Activated naive CD4-positive, alpha-beta T cell treated with anti-CD3 and anti-CD28 coated beads, Interleukin-2, amount 50 U/mL, for 24 hours (primary cell): ENCODE results near the gene CACNB2.

Experiments used
- H3K27ac Mint-ChIP-seq: one replicate; pipeline ENCODE4 v1.8.0; 2021; ENCODE audit warnings: mild to moderate bottlenecking, mixed read lengths
- H3K27me3 Mint-ChIP-seq: one replicate; pipeline ENCODE4 v1.8.0; 2021; ENCODE audit warnings: mixed read lengths
- H3K36me3 Mint-ChIP-seq: one replicate; pipeline ENCODE4 v1.8.0; 2021; ENCODE audit warnings: mixed read lengths
- H3K4me1 Mint-ChIP-seq: one replicate; pipeline ENCODE4 v1.8.0; 2021; ENCODE audit warnings: mixed read lengths
- H3K4me3 Mint-ChIP-seq: one replicate; pipeline ENCODE4 v1.8.0; 2021; ENCODE audit warnings: mild to moderate bottlenecking, mixed read lengths
- H3K9me3 Mint-ChIP-seq: one replicate; pipeline ENCODE4 v1.8.0; 2021; ENCODE audit warnings: mixed read lengths

Gene CACNB2

GRCh38 chr10:18341055-18341454 is 200.8 kb downstream of the CACNB2 start:
- Mint-ChIP-seq H3K9me3 (no peaks in the 10 kb centered on the region), H3K27me3 (peaks cover 3% of the 10 kb centered on the region), H3K27ac (no peak overlapping the region), H3K36me3 (no peaks in the 10 kb centered on the region), H3K4me1 (no peaks in the 10 kb centered on the region), H3K4me3 (no peak overlapping the region)

GRCh38 chr10:18343573-18343972 is 203.3 kb downstream of the CACNB2 start:
- Mint-ChIP-seq H3K27me3 (peaks cover 5% of the 10 kb centered on the region), H3K27ac (no peak overlapping the region), H3K9me3 (no peaks in the 10 kb centered on the region), H3K36me3 (no peaks in the 10 kb centered on the region), H3K4me1 (no peaks in the 10 kb centered on the region), H3K4me3 (no peak overlapping the region)

- peaks cover 5% of the 10 kb centered on the region for H3K27me3 Mint-ChIP-seq
- no peak overlapping the region for H3K4me3 Mint-ChIP-seq
- H3K36me3 Mint-ChIP-seq: no peaks in the 10 kb centered on the region
- H3K4me1 Mint-ChIP-seq: no peaks in the 10 kb centered on the region
- no peak overlapping the region for H3K27ac Mint-ChIP-seq
- H3K9me3 Mint-ChIP-seq: no peaks in the 10 kb centered on the region
Measured at GRCh38 chr10:18345308-18345707, 205.1 kb downstream of the CACNB2 start.

GRCh38 chr10:18350340-18350739 is 210.1 kb downstream of the CACNB2 start:
- Mint-ChIP-seq H3K9me3 (no peaks in the 10 kb centered on the region), H3K4me3 (no peak overlapping the region), H3K4me1 (no peaks in the 10 kb centered on the region), H3K36me3 (no peaks in the 10 kb centered on the region), H3K27ac (no peak overlapping the region), H3K27me3 (peaks cover 2% of the 10 kb centered on the region)

GRCh38 chr10:18351421-18351820 is 211.2 kb downstream of the CACNB2 start:
- no peaks in the 10 kb centered on the region for H3K9me3 Mint-ChIP-seq
- no peak overlapping the region for H3K27ac Mint-ChIP-seq
- H3K4me1 Mint-ChIP-seq: no peaks in the 10 kb centered on the region
- peaks cover 2% of the 10 kb centered on the region for H3K27me3 Mint-ChIP-seq
- no peak overlapping the region for H3K4me3 Mint-ChIP-seq
- H3K36me3 Mint-ChIP-seq: no peaks in the 10 kb centered on the region

- Mint-ChIP-seq H3K4me3 (no peak overlapping the region), H3K27me3 (peaks cover 2% of the 10 kb centered on the region), H3K27ac (no peak overlapping the region), H3K36me3 (no peaks in the 10 kb centered on the region), H3K4me1 (no peaks in the 10 kb centered on the region), H3K9me3 (no peaks in the 10 kb centered on the region)
Measured at GRCh38 chr10:18352175-18352574, 212.0 kb downstream of the CACNB2 start.

GRCh38 chr10:18359812-18360211 is 219.6 kb downstream of the CACNB2 start:
- Mint-ChIP-seq H3K4me1 (no peaks in the 10 kb centered on the region), H3K36me3 (no peaks in the 10 kb centered on the region), H3K9me3 (peaks cover 5% of the 10 kb centered on the region), H3K27ac (no peak overlapping the region), H3K4me3 (no peak overlapping the region), H3K27me3 (peaks cover 3% of the 10 kb centered on the region)

- Mint-ChIP-seq H3K36me3 (no peaks in the 10 kb centered on the region), H3K27me3 (peaks cover 4% of the 10 kb centered on the region), H3K4me3 (no peak overlapping the region), H3K9me3 (peaks cover 5% of the 10 kb centered on the region), H3K4me1 (no peaks in the 10 kb centered on the region), H3K27ac (no peak overlapping the region)
Measured at GRCh38 chr10:18362892-18363291, 222.7 kb downstream of the CACNB2 start.

- no peak overlapping the region for H3K27ac Mint-ChIP-seq
Measured at GRCh38 chr10:18364987-18365775, 225.0 kb downstream of the CACNB2 start.

GRCh38 chr10:18367840-18368239 is 227.6 kb downstream of the CACNB2 start:
- Mint-ChIP-seq H3K4me1 (no peaks in the 10 kb centered on the region), H3K27ac (no peak overlapping the region), H3K27me3 (peaks cover 4% of the 10 kb centered on the region), H3K4me3 (no peak overlapping the region), H3K9me3 (peaks cover 5% of the 10 kb centered on the region), H3K36me3 (no peaks in the 10 kb centered on the region)

More at GRCh38 chr10:18364987-18365775, 225.0 kb downstream of the CACNB2 start:
- Mint-ChIP-seq H3K4me3 (no peak overlapping the region), H3K4me1 (no peaks in the 10 kb centered on the region), H3K27me3 (peaks cover 4% of the 10 kb centered on the region), H3K36me3 (no peaks in the 10 kb centered on the region), H3K9me3 (peaks cover 5% of the 10 kb centered on the region)

GRCh38 chr10:18368273-18368672 is 228.0 kb downstream of the CACNB2 start:
- no peak overlapping the region for H3K4me3 Mint-ChIP-seq
- peaks cover 4% of the 10 kb centered on the region for H3K27me3 Mint-ChIP-seq

GRCh38 chr10:18368682-18369081 is 228.5 kb downstream of the CACNB2 start:
- Mint-ChIP-seq H3K27me3 (peaks cover 4% of the 10 kb centered on the region), H3K4me1 (no peaks in the 10 kb centered on the region), H3K36me3 (no peaks in the 10 kb centered on the region), H3K4me3 (no peak overlapping the region), H3K27ac (no peak overlapping the region), H3K9me3 (peaks cover 5% of the 10 kb centered on the region)

More at GRCh38 chr10:18368273-18368672, 228.0 kb downstream of the CACNB2 start:
- Mint-ChIP-seq H3K4me1 (no peaks in the 10 kb centered on the region), H3K36me3 (no peaks in the 10 kb centered on the region), H3K9me3 (peaks cover 5% of the 10 kb centered on the region), H3K27ac (no peak overlapping the region)

GRCh38 chr10:18369859-18370473 is 229.7 kb downstream of the CACNB2 start:
- Mint-ChIP-seq H3K9me3 (peaks cover 5% of the 10 kb centered on the region), H3K36me3 (no peaks in the 10 kb centered on the region), H3K27me3 (peaks cover 2% of the 10 kb centered on the region), H3K4me1 (no peaks in the 10 kb centered on the region), H3K27ac (no peak overlapping the region), H3K4me3 (no peak overlapping the region)

- Mint-ChIP-seq H3K4me1 (no peaks in the 10 kb centered on the region), H3K27ac (no peak overlapping the region), H3K4me3 (no peak overlapping the region), H3K27me3 (peaks cover 5% of the 10 kb centered on the region), H3K36me3 (no peaks in the 10 kb centered on the region), H3K9me3 (peaks cover 10% of the 10 kb centered on the region)
Measured at GRCh38 chr10:18376650-18377049, 236.4 kb downstream of the CACNB2 start.

GRCh38 chr10:18377898-18378297 is 237.7 kb downstream of the CACNB2 start:
- Mint-ChIP-seq H3K4me1 (no peaks in the 10 kb centered on the region), H3K27me3 (peaks cover 5% of the 10 kb centered on the region), H3K27ac (no peak overlapping the region), H3K4me3 (no peak overlapping the region), H3K36me3 (no peaks in the 10 kb centered on the region), H3K9me3 (peaks cover 10% of the 10 kb centered on the region)

- H3K9me3 Mint-ChIP-seq: peaks cover 9% of the 10 kb centered on the region
- H3K4me1 Mint-ChIP-seq: no peaks in the 10 kb centered on the region
- H3K27me3 Mint-ChIP-seq: peaks cover 5% of the 10 kb centered on the region
- H3K27ac Mint-ChIP-seq: no peak overlapping the region
- H3K4me3 Mint-ChIP-seq: no peak overlapping the region
- H3K36me3 Mint-ChIP-seq: no peaks in the 10 kb centered on the region
Measured at GRCh38 chr10:18378766-18379165, 238.5 kb downstream of the CACNB2 start.
